ENCODE measurements around the gene PSMG4.
A peak's percentile ranks its signal among the peaks of the same experiment; 100 is the strongest.

The PSMG4 gene, protein sequence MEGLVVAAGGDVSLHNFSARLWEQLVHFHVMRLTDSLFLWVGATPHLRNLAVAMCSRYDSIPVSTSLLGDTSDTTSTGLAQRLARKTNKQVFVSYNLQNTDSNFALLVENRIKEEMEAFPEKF

GRCh38 chr6:3258720-3259490 lies at the start of gene PSMG4:
PSMG4 (plus strand) TSS chr6:3258947; CDS start chr6:3259023, 76 bp downstream.
- peak; percentile 93 to 96 for DNase-seq
- TF ChIP-seq POLR2A (IDR thresholded peaks at IDR 0.05; ENCODE audit: low read length) (peak; percentile 60), GATA1 (IDR thresholded peaks at IDR 0.05; ENCODE audit: low read depth, low read length) (no peak)

DNA sequence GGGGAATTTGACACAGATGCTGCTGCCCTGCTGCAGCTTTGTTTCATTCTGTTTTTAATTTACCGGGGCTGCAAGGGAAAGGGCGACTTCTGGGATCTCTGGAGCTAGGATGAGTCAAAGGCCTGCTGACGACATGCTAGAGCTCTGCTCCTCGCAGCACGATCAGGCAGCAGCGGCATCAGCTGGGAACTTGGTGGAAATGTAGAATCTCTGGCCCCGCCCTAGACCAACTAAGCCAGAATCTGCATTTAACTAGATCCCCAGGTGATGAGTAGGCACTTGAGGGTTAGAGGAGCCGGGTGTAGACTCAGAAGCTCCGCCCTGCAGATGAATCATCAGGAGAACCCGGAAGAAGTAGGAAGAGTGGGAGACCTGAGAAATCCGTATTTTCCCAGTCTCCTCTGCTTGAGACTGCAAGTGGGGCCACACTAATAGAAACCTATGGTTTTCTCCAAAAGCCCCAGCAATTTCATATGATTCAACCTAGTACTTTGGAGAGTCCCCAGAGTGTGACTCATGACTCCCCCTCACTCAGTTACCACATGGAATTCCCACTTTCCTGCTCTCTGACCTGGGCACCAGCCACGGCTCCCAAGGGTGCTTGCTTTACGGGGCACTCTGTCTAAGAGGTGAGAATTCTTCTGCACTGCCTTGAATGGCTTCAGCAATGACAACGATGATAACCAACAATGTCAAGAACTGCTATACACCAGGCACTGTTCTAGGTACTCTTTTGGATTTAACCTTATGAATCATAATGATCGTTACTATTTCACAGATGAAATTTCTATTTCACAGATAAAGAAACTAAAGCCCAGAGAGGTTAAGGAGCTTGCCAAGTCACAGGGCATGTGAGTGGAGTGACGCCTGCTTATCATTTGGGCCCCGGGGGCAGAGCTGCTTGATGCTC lies 49.4 kb upstream of the PSMG4 start:
- DNase-seq, result peak; percentile 72 to 84

GRCh38 chr6:3210024-3210610 lies 48.6 kb upstream of the PSMG4 start:
- TF ChIP-seq GATA1 (IDR thresholded peaks at IDR 0.05; ENCODE audit: low read depth, low read length), result no peak
- TF ChIP-seq POLR2A (IDR thresholded peaks at IDR 0.05; ENCODE audit: low read length), result no peak

More for the DNA sequence above, 49.4 kb upstream of the PSMG4 start:
- TF ChIP-seq POLR2A (IDR thresholded peaks at IDR 0.05; ENCODE audit: low read length), result no peak
- TF ChIP-seq GATA1 (IDR thresholded peaks at IDR 0.05; ENCODE audit: low read depth, low read length), result no peak

DNA sequence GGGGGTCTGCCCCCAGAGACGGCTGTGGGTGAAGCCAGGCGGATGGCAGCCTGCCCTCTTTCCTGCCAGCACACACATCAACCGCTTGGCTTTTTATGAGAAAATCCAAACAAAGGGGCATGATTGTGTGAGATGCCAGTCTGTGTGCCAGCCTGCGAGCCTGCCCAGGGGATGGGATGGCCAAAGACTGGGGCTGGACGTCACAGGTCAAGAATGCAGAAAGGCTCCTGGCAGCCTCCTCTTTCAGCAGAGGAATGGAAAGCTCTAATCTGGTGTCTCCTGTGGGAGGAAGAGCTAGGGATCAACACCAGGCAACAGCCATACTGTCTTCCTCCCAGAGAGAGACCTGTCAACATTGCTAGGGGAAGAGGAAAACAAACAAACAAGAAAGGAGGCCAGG lies 47.1 kb upstream of the PSMG4 start:
- no peak for DNase-seq
- TF ChIP-seq POLR2A (IDR thresholded peaks at IDR 0.05; ENCODE audit: low read length), result no peak
- TF ChIP-seq GATA1 (IDR thresholded peaks at IDR 0.05; ENCODE audit: low read depth, low read length), result no peak

More at GRCh38 chr6:3210024-3210610, 48.6 kb upstream of the PSMG4 start:
- no peak for DNase-seq

GRCh38 chr6:3212261-3212660 lies 46.5 kb upstream of the PSMG4 start:
- no peak for DNase-seq
- TF ChIP-seq GATA1 (IDR thresholded peaks at IDR 0.05; ENCODE audit: low read depth, low read length) (no peak), POLR2A (IDR thresholded peaks at IDR 0.05; ENCODE audit: low read length) (no peak)

GRCh38 chr6:3213334-3213695 lies 45.4 kb upstream of the PSMG4 start:
- no peak for TF ChIP-seq GATA1 (IDR thresholded peaks at IDR 0.05; ENCODE audit: low read depth, low read length)
- TF ChIP-seq POLR2A (IDR thresholded peaks at IDR 0.05; ENCODE audit: low read length), result no peak
- DNase-seq, result no peak

- DNase-seq, result no peak
- TF ChIP-seq POLR2A (IDR thresholded peaks at IDR 0.05; ENCODE audit: low read length), result no peak
- TF ChIP-seq GATA1 (IDR thresholded peaks at IDR 0.05; ENCODE audit: low read depth, low read length), result no peak
These were observed 43.8 kb upstream of the PSMG4 start for GRCh38 chr6:3214898-3215297.

- DNase-seq, result no peak
- TF ChIP-seq GATA1 (IDR thresholded peaks at IDR 0.05; ENCODE audit: low read depth, low read length), result no peak
- TF ChIP-seq POLR2A (IDR thresholded peaks at IDR 0.05; ENCODE audit: low read length), result no peak
These were observed 41.5 kb upstream of the PSMG4 start for GRCh38 chr6:3217286-3217685.

DNA sequence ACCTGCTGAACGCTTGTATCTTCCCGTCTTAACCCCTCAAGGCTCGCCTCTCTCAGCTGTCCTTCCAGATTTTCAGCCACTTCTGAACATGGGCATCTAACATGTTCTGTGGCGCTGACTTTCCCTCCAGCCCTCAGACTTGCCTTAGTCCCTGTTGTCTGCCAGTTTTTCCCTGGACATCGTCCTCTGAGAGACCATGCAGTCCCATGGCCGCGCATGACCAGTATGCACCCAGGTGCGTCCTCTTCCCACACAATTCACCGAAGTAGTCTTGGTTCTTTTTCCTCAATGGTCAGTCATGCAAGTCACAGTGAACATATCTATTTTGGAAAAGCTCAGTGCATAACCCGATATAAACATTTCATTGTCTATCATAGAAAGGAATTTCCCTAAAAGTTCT lies 40.5 kb upstream of the PSMG4 start:
- no peak for TF ChIP-seq POLR2A (IDR thresholded peaks at IDR 0.05; ENCODE audit: low read length)
- no peak for TF ChIP-seq GATA1 (IDR thresholded peaks at IDR 0.05; ENCODE audit: low read depth, low read length)
- no peak for DNase-seq

GRCh38 chr6:3220366-3220765 lies 38.4 kb upstream of the PSMG4 start:
- DNase-seq, result no peak
- TF ChIP-seq POLR2A (IDR thresholded peaks at IDR 0.05; ENCODE audit: low read length) (no peak), GATA1 (IDR thresholded peaks at IDR 0.05; ENCODE audit: low read depth, low read length) (no peak)

- TF ChIP-seq GATA1 (IDR thresholded peaks at IDR 0.05; ENCODE audit: low read depth, low read length) (no peak), POLR2A (IDR thresholded peaks at IDR 0.05; ENCODE audit: low read length) (no peak)
- no peak for DNase-seq
These were observed 37.2 kb upstream of the PSMG4 start for GRCh38 chr6:3221578-3221977.

DNA sequence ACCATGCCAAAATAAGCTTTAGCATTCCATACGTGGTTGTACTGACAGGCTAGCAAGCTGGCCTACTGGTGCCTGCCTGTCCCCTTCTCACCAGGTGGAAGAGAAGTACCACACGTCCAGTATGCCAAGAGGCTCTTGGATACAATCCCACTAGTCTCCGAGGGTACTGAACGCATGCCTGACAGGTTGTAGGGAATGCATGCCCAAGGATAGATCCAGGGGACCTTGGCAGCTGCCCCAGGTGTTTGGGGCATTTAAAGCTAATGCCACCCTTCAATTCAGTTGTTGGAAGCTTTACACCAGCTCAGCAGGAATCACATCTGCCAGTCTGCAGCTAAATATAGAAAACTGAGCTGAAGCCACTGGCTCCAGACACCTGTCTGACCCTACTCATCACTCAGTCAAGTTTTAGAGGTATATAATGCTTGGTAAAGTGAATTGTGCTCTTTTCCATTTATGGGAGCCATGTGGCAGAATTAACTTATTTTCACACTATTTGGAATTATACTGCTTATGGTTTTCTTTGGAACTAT lies 36.2 kb upstream of the PSMG4 start:
- TF ChIP-seq GATA1 (IDR thresholded peaks at IDR 0.05; ENCODE audit: low read depth, low read length), result no peak
- no peak for TF ChIP-seq POLR2A (IDR thresholded peaks at IDR 0.05; ENCODE audit: low read length)
- no peak for DNase-seq

GRCh38 chr6:3226042-3226441 lies 32.7 kb upstream of the PSMG4 start:
- no peak for TF ChIP-seq POLR2A (IDR thresholded peaks at IDR 0.05; ENCODE audit: low read length)
- no peak for TF ChIP-seq GATA1 (IDR thresholded peaks at IDR 0.05; ENCODE audit: low read depth, low read length)
- no peak for DNase-seq

Data from erythroblast (primary cell).